ENCODE results near the gene TMEM97.
"Not testable (repeated sequence)": the region's sequence is repeated elsewhere in the genome, so short reads cannot be mapped to it uniquely, and the experiment has no call there.

Gene TMEM97

DNA sequence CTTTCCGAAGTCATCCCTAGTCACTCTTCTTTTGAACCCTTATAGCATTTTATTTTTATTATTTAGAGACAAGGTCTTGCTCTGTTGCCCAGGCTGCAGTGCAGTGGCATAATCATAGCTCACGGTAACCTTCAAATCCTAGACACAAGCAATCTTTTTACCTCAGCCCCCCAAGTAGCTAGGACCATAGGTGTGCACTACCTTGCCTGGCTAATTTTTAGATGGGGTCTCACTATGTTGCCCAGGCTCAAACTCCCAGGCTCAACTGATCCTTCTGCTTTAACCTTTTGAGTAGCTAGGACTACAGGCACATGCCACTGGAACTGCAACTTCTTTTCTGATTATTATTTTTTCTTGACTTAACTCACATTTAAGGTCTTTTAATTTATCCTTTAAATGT lies 33.0 kb upstream of the TMEM97 start:
- Histone ChIP-seq H3K4me1 (ENCODE audit: control insufficient read depth, low read depth, low read length) (no peaks in the 10 kb centered on the region), H4K5ac (ENCODE audit: low read length) (no peak overlapping the region), H3K79me1 (ENCODE audit: low read length) (no peaks in the 10 kb centered on the region), H3K79me2 (ENCODE audit: control insufficient read depth, insufficient read depth, low read length) (no peaks in the 10 kb centered on the region), H3K4me3 (ENCODE audit: low read length) (no peak overlapping the region), H4K8ac (ENCODE audit: low read depth, low read length) (no peak overlapping the region), H3K4ac (ENCODE audit: low read depth, low read length) (no peak overlapping the region), H3K27ac (ENCODE audit: low read depth, low read length) (no peak overlapping the region), H2BK120ac (ENCODE audit: low read depth, low read length) (no peak overlapping the region), H2AK5ac (ENCODE audit: low read length) (no peak overlapping the region), H3K56ac (ENCODE audit: low read length) (no peak overlapping the region), H3K18ac (ENCODE audit: low read length) (no peak overlapping the region), H2BK15ac (replicated peaks; ENCODE audit: low read depth) (no peak overlapping the region), H3K23ac (ENCODE audit: low read length) (no peak overlapping the region), H3K9ac (ENCODE audit: low read length) (no peak overlapping the region), H3K27me3 (ENCODE audit: insufficient read depth, low read length, poor library complexity) (no peaks in the 10 kb centered on the region), H3K36me3 (ENCODE audit: control insufficient read depth, insufficient read depth, low read length) (no peaks in the 10 kb centered on the region), H2BK5ac (ENCODE audit: low read length) (no peak overlapping the region), H3K4me2 (ENCODE audit: low read length) (no peak overlapping the region)
- WGBS (ENCODE audit: extremely low coverage, insufficient coverage, low lambda C conversion rate): no CpG with 5 or more reads among the region's 2 CpGs
- no peak for DNase-seq

GRCh38 chr17:28290703-28291102 lies 28.3 kb upstream of the TMEM97 start:
- no peak overlapping the region for H3K56ac ChIP-seq (ENCODE audit: low read length)
- no peak overlapping the region for H2BK5ac ChIP-seq (ENCODE audit: low read length)
- H2BK120ac ChIP-seq (ENCODE audit: low read depth, low read length): no peak overlapping the region
- H3K4ac ChIP-seq (ENCODE audit: low read depth, low read length): no peak overlapping the region
- no peaks in the 10 kb centered on the region for H3K79me1 ChIP-seq (ENCODE audit: low read length)
- H2BK15ac ChIP-seq (replicated peaks; ENCODE audit: low read depth): no peak overlapping the region
- H3K9ac ChIP-seq (ENCODE audit: low read length): no peak overlapping the region
- no peaks in the 10 kb centered on the region for H3K36me3 ChIP-seq (ENCODE audit: control insufficient read depth, insufficient read depth, low read length)
- H3K4me3 ChIP-seq (ENCODE audit: low read length): no peak overlapping the region
- H2AK5ac ChIP-seq (ENCODE audit: low read length): no peak overlapping the region
- H3K4me2 ChIP-seq (ENCODE audit: low read length): no peak overlapping the region
- H4K5ac ChIP-seq (ENCODE audit: low read length): no peak overlapping the region
- H3K79me2 ChIP-seq (ENCODE audit: control insufficient read depth, insufficient read depth, low read length): no peaks in the 10 kb centered on the region
- no peak overlapping the region for H3K23ac ChIP-seq (ENCODE audit: low read length)
- H4K8ac ChIP-seq (ENCODE audit: low read depth, low read length): no peak overlapping the region
- DNase-seq: no peak
- H3K4me1 ChIP-seq (ENCODE audit: control insufficient read depth, low read depth, low read length): no peaks in the 10 kb centered on the region
- no peaks in the 10 kb centered on the region for H3K27me3 ChIP-seq (ENCODE audit: insufficient read depth, low read length, poor library complexity)
- no peak overlapping the region for H3K27ac ChIP-seq (ENCODE audit: low read depth, low read length)
- H3K18ac ChIP-seq (ENCODE audit: low read length): no peak overlapping the region
- no CpG with 5 or more reads among the region's 2 CpGs for WGBS (ENCODE audit: extremely low coverage, insufficient coverage, low lambda C conversion rate)

DNA sequence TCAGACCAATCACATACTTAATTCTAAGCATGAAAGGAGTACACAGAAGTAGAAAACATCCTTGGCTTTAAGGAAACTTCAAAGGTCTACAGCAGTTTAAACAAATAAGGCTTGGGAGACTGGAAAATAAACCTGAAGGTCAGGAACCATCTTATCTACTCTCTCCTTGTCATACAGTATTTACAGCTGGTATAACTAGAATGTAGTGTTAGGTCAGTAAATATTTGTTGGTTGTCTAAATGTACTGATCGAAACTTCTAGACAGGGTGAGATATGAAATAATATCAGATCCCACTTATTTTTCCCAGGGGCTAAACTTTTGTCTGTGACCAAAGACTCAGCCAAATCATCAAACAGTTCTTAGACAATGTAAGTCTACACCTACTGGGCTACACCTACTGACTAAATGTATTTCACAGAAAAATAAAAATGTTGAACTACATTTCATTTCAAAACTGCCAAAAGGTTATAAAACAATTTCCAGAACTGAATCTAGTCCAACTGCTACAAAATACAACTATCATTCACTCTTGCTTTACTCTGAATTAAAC lies 27.1 kb upstream of the TMEM97 start:
- DNase-seq: no peak
- H3K79me2 ChIP-seq (ENCODE audit: control insufficient read depth, insufficient read depth, low read length): no peaks in the 10 kb centered on the region

DNA sequence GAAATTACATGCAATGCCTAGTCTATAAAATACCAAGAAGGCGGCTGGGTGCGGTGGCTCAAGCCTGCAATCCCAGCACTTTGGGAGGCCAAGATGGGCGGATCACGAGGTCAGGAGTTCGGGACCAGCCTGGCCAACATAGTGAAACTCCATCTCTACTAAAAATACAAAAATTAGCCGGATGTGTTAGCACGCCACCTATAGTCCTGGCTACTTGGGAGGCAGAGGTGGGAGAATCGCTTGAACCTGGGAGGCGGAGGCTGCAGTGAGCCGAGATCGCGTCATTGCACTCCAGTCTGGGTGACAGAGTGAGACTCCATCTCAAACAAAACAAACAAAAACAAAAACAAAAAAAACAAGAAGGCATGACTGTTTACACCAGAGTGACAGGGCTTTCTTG lies 26.1 kb upstream of the TMEM97 start:
- H3K9ac ChIP-seq (ENCODE audit: low read length); H3K79me2 ChIP-seq (ENCODE audit: control insufficient read depth, insufficient read depth, low read length); H4K8ac ChIP-seq (ENCODE audit: low read depth, low read length); DNase-seq; H4K5ac ChIP-seq (ENCODE audit: low read length); H3K36me3 ChIP-seq (ENCODE audit: control insufficient read depth, insufficient read depth, low read length); H3K4me2 ChIP-seq (ENCODE audit: low read length); H3K4ac ChIP-seq (ENCODE audit: low read depth, low read length); H2BK5ac ChIP-seq (ENCODE audit: low read length); H3K27me3 ChIP-seq (ENCODE audit: insufficient read depth, low read length, poor library complexity); H2BK15ac ChIP-seq (replicated peaks; ENCODE audit: low read depth); H3K27ac ChIP-seq (ENCODE audit: low read depth, low read length); H3K4me1 ChIP-seq (ENCODE audit: control insufficient read depth, low read depth, low read length); H3K4me3 ChIP-seq (ENCODE audit: low read length); H3K23ac ChIP-seq (ENCODE audit: low read length); H2BK120ac ChIP-seq (ENCODE audit: low read depth, low read length); H3K18ac ChIP-seq (ENCODE audit: low read length); H3K79me1 ChIP-seq (ENCODE audit: low read length); H2AK5ac ChIP-seq (ENCODE audit: low read length); H3K56ac ChIP-seq (ENCODE audit: low read length): not testable (repeated sequence)
- WGBS (ENCODE audit: extremely low coverage, insufficient coverage, low lambda C conversion rate): no CpG with 5 or more reads among the region's 12 CpGs

More for the DNA sequence above, 27.1 kb upstream of the TMEM97 start:
- H2BK15ac ChIP-seq (replicated peaks; ENCODE audit: low read depth): no peak overlapping the region
- H3K4me3 ChIP-seq (ENCODE audit: low read length): no peak overlapping the region
- H2BK120ac ChIP-seq (ENCODE audit: low read depth, low read length): no peak overlapping the region
- no peak overlapping the region for H3K4me2 ChIP-seq (ENCODE audit: low read length)
- WGBS (ENCODE audit: extremely low coverage, insufficient coverage, low lambda C conversion rate): no CpG with 5 or more reads among the region's 1 CpG
- no peaks in the 10 kb centered on the region for H3K79me1 ChIP-seq (ENCODE audit: low read length)
- no peak overlapping the region for H3K23ac ChIP-seq (ENCODE audit: low read length)
- no peak overlapping the region for H2AK5ac ChIP-seq (ENCODE audit: low read length)
- H3K36me3 ChIP-seq (ENCODE audit: control insufficient read depth, insufficient read depth, low read length): no peaks in the 10 kb centered on the region
- H3K4me1 ChIP-seq (ENCODE audit: control insufficient read depth, low read depth, low read length): no peaks in the 10 kb centered on the region
- H4K8ac ChIP-seq (ENCODE audit: low read depth, low read length): no peak overlapping the region
- no peaks in the 10 kb centered on the region for H3K27me3 ChIP-seq (ENCODE audit: insufficient read depth, low read length, poor library complexity)
- no peak overlapping the region for H3K4ac ChIP-seq (ENCODE audit: low read depth, low read length)
- H3K27ac ChIP-seq (ENCODE audit: low read depth, low read length): no peak overlapping the region
- H3K56ac ChIP-seq (ENCODE audit: low read length): no peak overlapping the region
- H2BK5ac ChIP-seq (ENCODE audit: low read length): no peak overlapping the region
- H3K9ac ChIP-seq (ENCODE audit: low read length): no peak overlapping the region
- no peak overlapping the region for H4K5ac ChIP-seq (ENCODE audit: low read length)
- no peak overlapping the region for H3K18ac ChIP-seq (ENCODE audit: low read length)

DNA sequence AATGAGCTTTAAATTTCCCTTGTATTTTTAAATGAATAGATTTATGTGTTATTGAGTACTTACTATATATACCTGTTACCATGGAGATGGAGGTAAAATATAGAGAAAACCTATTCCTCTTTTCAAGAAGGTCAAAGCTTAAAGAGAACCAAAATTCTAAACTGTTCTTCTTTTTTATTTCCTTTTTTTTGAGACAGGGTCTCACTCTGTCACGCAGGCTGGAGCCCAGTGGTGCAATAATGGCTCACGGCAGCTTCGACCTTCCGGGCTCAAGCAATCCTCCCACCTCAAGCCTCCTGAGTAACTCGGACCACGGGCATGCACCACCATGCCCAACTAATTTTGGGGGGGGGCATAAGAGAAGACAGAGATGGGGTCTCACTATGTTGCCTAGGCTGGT lies 25.0 kb upstream of the TMEM97 start:
- Histone ChIP-seq H3K4me2 (ENCODE audit: low read length) (no peak overlapping the region), H3K27me3 (ENCODE audit: insufficient read depth, low read length, poor library complexity) (no peaks in the 10 kb centered on the region), H4K8ac (ENCODE audit: low read depth, low read length) (no peak overlapping the region), H3K27ac (ENCODE audit: low read depth, low read length) (no peak overlapping the region), H3K18ac (ENCODE audit: low read length) (no peak overlapping the region), H3K4ac (ENCODE audit: low read depth, low read length) (no peak overlapping the region), H2BK15ac (replicated peaks; ENCODE audit: low read depth) (no peak overlapping the region), H4K5ac (ENCODE audit: low read length) (no peak overlapping the region), H2BK120ac (ENCODE audit: low read depth, low read length) (no peak overlapping the region), H3K23ac (ENCODE audit: low read length) (no peak overlapping the region), H3K36me3 (ENCODE audit: control insufficient read depth, insufficient read depth, low read length) (no peaks in the 10 kb centered on the region), H3K9ac (ENCODE audit: low read length) (no peak overlapping the region), H2AK5ac (ENCODE audit: low read length) (no peak overlapping the region), H3K79me2 (ENCODE audit: control insufficient read depth, insufficient read depth, low read length) (no peaks in the 10 kb centered on the region), H3K4me3 (ENCODE audit: low read length) (no peak overlapping the region), H2BK5ac (ENCODE audit: low read length) (no peak overlapping the region), H3K79me1 (ENCODE audit: low read length) (no peaks in the 10 kb centered on the region), H3K4me1 (ENCODE audit: control insufficient read depth, low read depth, low read length) (no peaks in the 10 kb centered on the region), H3K56ac (ENCODE audit: low read length) (no peak overlapping the region)
- no CpG with 5 or more reads among the region's 6 CpGs for WGBS (ENCODE audit: extremely low coverage, insufficient coverage, low lambda C conversion rate)
- no peak for DNase-seq
